HCT116 (cell line): Measurements from ENCODE around the gene FGF22. TPM values are rescaled to one million over a fixed set of nuclear protein-coding genes. Genes with fewer than 3 reads are reported as not detected.

Experiments used
- ATAC-seq: fragments of 200-7000 bp; cut with Tn5 transposase; 2 replicates; pipeline ENCODE4 v1.9.1; 2020; ENCODE audit warnings: mild to moderate bottlenecking, moderate library complexity
- BruUV-seq: library from RNA; stranded (reverse); fragments of 400-500 nt; replicated peaks from 2 replicates; lab custom pipeline; 2021; lab: Mats Ljungman, UMichigan
- CTCF ChIA-PET: fragments of 300-600 bp; sonication (Branson Sonifier 250); formaldehyde crosslinking; loops from one replicate; lab custom pipeline; 2021; ENCODE audit warnings: antibody characterized with exemption; lab: Charles Lee
- POLR2A ChIA-PET: fragments of 300-600, 350-600 bp; sonication (Branson Sonifier 250); formaldehyde crosslinking; loops from one replicate; lab custom pipeline; 2021; ENCODE audit warnings: antibody characterized with exemption; lab: Charles Lee
- RAD21 ChIA-PET, 2 experiments: fragments of 300-600 bp; sonication (Branson Sonifier 250); formaldehyde crosslinking; loops; one replicate each; lab custom pipeline; 2023; ENCODE audit warnings: low total read pairs in 2 of 2; ENCODE audit not compliant: uncharacterized antibody in 2 of 2, unreplicated experiment in 2 of 2, low non-redundant PET in 1 of 2; lab: Charles Lee
- DNase-seq: peaks from one replicate; pipeline ENCODE4 v3.0.0-alpha.2; 2010; ENCODE audit warnings: low read depth, low spot score
- H2AFZ ChIP-seq: fragments of 200-600 bp; shearing (Covaris generic), sonication (generic); 2 replicates; pipeline ENCODE4 v1.6.1; 2017; ENCODE audit warnings: low read depth, mixed run types, mixed read lengths, antibody characterized with exemption, low read length; ENCODE audit not compliant: poor library complexity, severe bottlenecking
- H3K27ac ChIP-seq: 2 replicates; pipeline ENCODE4 v1.5.1; 2012; ENCODE audit warnings: low read depth, low read length
- H3K27me3 ChIP-seq: fragments of 200-600 bp; sonication (generic); 2 replicates; pipeline ENCODE4 v1.6.1; 2016; ENCODE audit warnings: mixed run types, low read length, mixed read lengths; ENCODE audit not compliant: insufficient read depth
- H3K36me3 ChIP-seq, 2 experiments: fragments of 200-500 bp in 1 of 2; fragments of 200-600 bp in 1 of 2; sonication (Bioruptor generic) in 1 of 2; sonication (generic) in 1 of 2; 2 replicates each; pipeline versions ENCODE4 v1.5.1 to v1.6.1; 2014 to 2016; ENCODE audit warnings: low read length in 2 of 2, inconsistent platforms in 1 of 2, mixed read lengths in 1 of 2, mixed run types in 1 of 2; ENCODE audit not compliant: insufficient read depth in 2 of 2, control insufficient read depth in 1 of 2
- H3K4me1 ChIP-seq, 2 experiments: fragments of 200-600 bp in 1 of 2; sonication (generic) in 1 of 2; 2 replicates each; pipeline versions ENCODE4 v1.5.1 to v1.6.1; 2012 to 2017; ENCODE audit warnings: low read length in 2 of 2, inconsistent platforms in 1 of 2, mild to moderate bottlenecking in 1 of 2, mixed read lengths in 1 of 2, mixed run types in 1 of 2, moderate library complexity in 1 of 2; ENCODE audit not compliant: insufficient read depth in 2 of 2, control insufficient read depth in 1 of 2
- H3K4me2 ChIP-seq: fragments of 200-600 bp; sonication (generic); 2 replicates; pipeline ENCODE4 v1.6.1; 2017; ENCODE audit warnings: mixed run types, low read length, mixed read lengths
- H3K4me3 ChIP-seq, 2 experiments: fragments of 200-600 bp in 1 of 2; sonication (generic) in 1 of 2; replicated peaks in 1 of 2; 2 replicates each; pipeline ENCODE4 v1.5.1; 2011 to 2016; ENCODE audit warnings: low read length in 2 of 2, control low read depth in 1 of 2, low read depth in 1 of 2, mild to moderate bottlenecking in 1 of 2, mixed read lengths in 1 of 2, mixed run types in 1 of 2
- H3K79me2 ChIP-seq: fragments of 200-600 bp; sonication (generic); 2 replicates; pipeline ENCODE4 v1.6.1; 2017; ENCODE audit warnings: mild to moderate bottlenecking, mixed run types, low read length, moderate library complexity, mixed read lengths; ENCODE audit not compliant: insufficient read depth
- H3K9ac ChIP-seq: fragments of 200-600 bp; sonication (generic); 2 replicates; pipeline ENCODE4 v1.6.1; 2016; ENCODE audit warnings: low read length, mixed read lengths
- H3K9me2 ChIP-seq: fragments of 200-600 bp; sonication (generic), shearing (Covaris generic); 2 replicates; pipeline ENCODE4 v1.6.1; 2017; ENCODE audit warnings: mixed run types, mild to moderate bottlenecking, moderate library complexity; ENCODE audit not compliant: insufficient read depth
- H3K9me3 ChIP-seq, 2 experiments: fragments of 200-500 bp in 1 of 2; fragments of 200-600 bp in 1 of 2; sonication (Bioruptor generic) in 1 of 2; sonication (generic) in 1 of 2; 2 replicates each; pipeline ENCODE4 v1.6.1; 2014 to 2017; ENCODE audit warnings: low read length in 2 of 2, mixed read lengths in 2 of 2, inconsistent platforms in 1 of 2, low read depth in 1 of 2, mild to moderate bottlenecking in 1 of 2, mixed run types in 1 of 2, moderate library complexity in 1 of 2; ENCODE audit not compliant: control insufficient read depth in 1 of 2, insufficient read depth in 1 of 2
- H4K20me1 ChIP-seq: fragments of 200-600 bp; sonication (generic), shearing (Covaris generic); 2 replicates; pipeline ENCODE4 v1.6.1; 2017; ENCODE audit warnings: mixed run types, mild to moderate bottlenecking, moderate library complexity; ENCODE audit not compliant: insufficient read depth
- ATF3 ChIP-seq: IDR thresholded peaks from 2 replicates; pipeline ENCODE4 v1.6.1; 2012
- ELF1 ChIP-seq: IDR thresholded peaks from 2 replicates; pipeline ENCODE4 v1.6.1; 2012; ENCODE audit warnings: low read depth, borderline replicate concordance
- EZH2 ChIP-seq: fragments of 200-600 bp; sonication (generic); IDR thresholded peaks from 2 replicates; pipeline ENCODE4 v1.6.1; 2017; ENCODE audit warnings: antibody characterized with exemption, mixed run types
- FOSL1 ChIP-seq: IDR thresholded peaks from 2 replicates; pipeline ENCODE4 v1.6.1; 2012; ENCODE audit warnings: low read depth
- POLR2A ChIP-seq: IDR thresholded peaks from 2 replicates; pipeline ENCODE4 v1.7.0; 2011; ENCODE audit warnings: borderline replicate concordance; ENCODE audit not compliant: insufficient read depth, insufficient read length; ENCODE audit errors: extremely low read depth
- RAD21 ChIP-seq: IDR thresholded peaks from 2 replicates; pipeline ENCODE4 v1.6.1; 2012; ENCODE audit warnings: low read depth, mild to moderate bottlenecking
- SIN3A ChIP-seq: IDR thresholded peaks from 2 replicates; pipeline ENCODE4 v1.6.1; 2012; ENCODE audit warnings: low read depth
- SP1 ChIP-seq: IDR thresholded peaks from 2 replicates; pipeline ENCODE4 v1.6.1; 2012; ENCODE audit warnings: low read depth
- SRF ChIP-seq: IDR thresholded peaks from 2 replicates; pipeline ENCODE4 v1.6.1; 2012; ENCODE audit warnings: low read depth
- ZNF274 ChIP-seq: fragments of 200-500 bp; sonication (Bioruptor generic); IDR thresholded peaks from 2 replicates; pipeline ENCODE4 v1.6.1; 2014; ENCODE audit warnings: mild to moderate bottlenecking, low read depth, low read length, inconsistent platforms
- intact Hi-C: fragments of 100-400 bp; cut with micrococcal nuclease; formaldehyde crosslinking; loops from 2 replicates; pipeline ENCODE4 v1.10.0; 2022
- total RNA-seq: library from RNA; stranded (reverse); gene quantifications from one replicate; pipeline ENCODE4 v1.2.1, GENCODE V29; 2021; ENCODE audit not compliant: unreplicated experiment
- TF ChIP-seq, protein P1 (sequence below), 3 experiments: fragments of 200-600 bp in 1 of 3; sonication (generic) in 1 of 3; IDR thresholded peaks in 2 of 3; conservative IDR thresholded peaks in 1 of 3; 2 replicates each; pipeline ENCODE4 v1.5.1; 2012 to 2017; ENCODE audit warnings: low read depth in 2 of 3, low read length in 2 of 3, antibody characterized with exemption in 1 of 3, borderline replicate concordance in 1 of 3, control low read depth in 1 of 3, mild to moderate bottlenecking in 1 of 3, mixed read lengths in 1 of 3, mixed run types in 1 of 3, moderate library complexity in 1 of 3; ENCODE audit not compliant: insufficient read depth in 1 of 3
- TF ChIP-seq, protein P2 (sequence below): IDR thresholded peaks from 2 replicates; pipeline ENCODE4 v1.6.1; 2012; ENCODE audit warnings: low read depth

The FGF22 gene
- total RNA-seq, 1 experiment from 2014 or later: 1.5 TPM

DNA sequence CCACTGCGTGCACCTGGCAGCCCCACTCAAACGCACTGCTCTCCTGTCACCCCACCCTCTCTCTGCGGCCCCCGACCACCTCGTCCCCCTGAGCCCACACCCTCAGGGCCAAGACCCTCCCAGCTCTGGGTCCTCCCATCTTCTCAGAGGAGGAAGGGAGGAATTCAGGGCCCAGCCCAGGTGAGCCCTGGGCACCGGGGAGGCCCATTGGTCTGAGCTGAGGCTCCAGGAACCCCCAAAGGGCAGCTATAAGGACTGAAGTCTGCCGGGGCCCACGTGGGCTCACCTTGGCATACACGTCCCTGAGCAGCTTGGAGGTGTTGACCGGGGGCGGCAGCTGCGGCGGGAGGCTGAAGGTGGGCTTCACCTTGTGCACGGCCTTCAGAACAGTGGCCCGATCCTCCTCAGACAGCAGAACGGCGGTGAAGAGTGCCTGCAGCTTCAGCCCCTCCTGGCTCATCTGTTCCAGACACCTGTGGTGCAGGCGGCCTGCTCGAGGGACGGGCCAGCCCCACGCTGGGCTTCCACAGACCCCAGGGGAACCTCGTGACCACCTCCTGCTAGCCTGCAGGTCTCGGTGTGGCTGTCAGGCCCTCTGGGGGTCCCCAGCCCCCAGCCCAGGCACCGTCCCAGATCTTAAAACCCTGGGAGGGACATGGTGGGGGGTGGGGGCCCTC is 15.1 kb upstream of the FGF22 start (continued):
- TF ChIP-seq, protein P1, sequence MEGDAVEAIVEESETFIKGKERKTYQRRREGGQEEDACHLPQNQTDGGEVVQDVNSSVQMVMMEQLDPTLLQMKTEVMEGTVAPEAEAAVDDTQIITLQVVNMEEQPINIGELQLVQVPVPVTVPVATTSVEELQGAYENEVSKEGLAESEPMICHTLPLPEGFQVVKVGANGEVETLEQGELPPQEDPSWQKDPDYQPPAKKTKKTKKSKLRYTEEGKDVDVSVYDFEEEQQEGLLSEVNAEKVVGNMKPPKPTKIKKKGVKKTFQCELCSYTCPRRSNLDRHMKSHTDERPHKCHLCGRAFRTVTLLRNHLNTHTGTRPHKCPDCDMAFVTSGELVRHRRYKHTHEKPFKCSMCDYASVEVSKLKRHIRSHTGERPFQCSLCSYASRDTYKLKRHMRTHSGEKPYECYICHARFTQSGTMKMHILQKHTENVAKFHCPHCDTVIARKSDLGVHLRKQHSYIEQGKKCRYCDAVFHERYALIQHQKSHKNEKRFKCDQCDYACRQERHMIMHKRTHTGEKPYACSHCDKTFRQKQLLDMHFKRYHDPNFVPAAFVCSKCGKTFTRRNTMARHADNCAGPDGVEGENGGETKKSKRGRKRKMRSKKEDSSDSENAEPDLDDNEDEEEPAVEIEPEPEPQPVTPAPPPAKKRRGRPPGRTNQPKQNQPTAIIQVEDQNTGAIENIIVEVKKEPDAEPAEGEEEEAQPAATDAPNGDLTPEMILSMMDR (IDR thresholded peaks at IDR 0.05 in 2 of 3, conservative IDR thresholded peaks at IDR 0.05 in 1 of 3; ENCODE audit: borderline replicate concordance in 1 of 3, insufficient read depth in 1 of 3, low read depth in 2 of 3, low read length in 2 of 3): no peak

DNA sequence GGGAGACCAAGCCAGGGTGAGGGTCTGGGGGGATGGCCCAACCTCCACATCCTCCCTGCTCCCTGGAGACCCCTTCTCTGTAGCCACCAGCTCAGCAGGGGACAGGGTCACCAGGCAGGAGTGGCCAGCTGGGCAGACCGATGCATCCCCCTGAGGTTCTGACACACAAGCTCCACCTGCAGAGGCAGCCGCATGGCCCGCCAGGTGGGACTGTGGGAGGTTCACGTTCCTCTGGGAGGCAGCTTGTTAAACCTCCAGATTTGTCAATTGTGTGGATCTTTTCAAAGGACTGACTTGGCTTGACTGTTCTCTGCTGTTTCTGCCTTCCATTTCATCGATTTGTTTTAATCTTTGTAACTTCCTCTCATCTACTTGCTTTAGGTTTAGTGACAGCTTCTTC is 14.4 kb upstream of the FGF22 start:
- H3K9me2 ChIP-seq: no peaks in the 10 kb centered on the region

More for the DNA sequence above, 14.4 kb upstream of the FGF22 start:
- no peaks in the 10 kb centered on the region for H3K9me3 ChIP-seq
- H4K20me1 ChIP-seq: no peaks in the 10 kb centered on the region
- no peak overlapping the region; the same call in 1 of the 2 replicates for H3K27ac ChIP-seq
- ATAC-seq: no peak
- no peaks in the 10 kb centered on the region for H3K27me3 ChIP-seq
- H3K36me3 ChIP-seq: peaks cover 7 to 53% of the 10 kb centered on the region in 2 experiments
- intact Hi-C loops: no loop called here
- POLR2A ChIA-PET: no interaction called here
- peaks cover 4 to 21% of the 10 kb centered on the region in 2 experiments; a peak in 3 of 4 replicates for H3K4me1 ChIP-seq
- CTCF ChIA-PET: no interaction called here
- no peak overlapping the region for H3K4me2 ChIP-seq
- H2AFZ ChIP-seq: no peak overlapping the region
- no TSS peak for BruUV-seq
- RAD21 ChIA-PET: no interaction called here
- no peak overlapping the region for H3K9ac ChIP-seq
- TF ChIP-seq ELF1: no peak
- no peak for TF ChIP-seq SRF
- no peak for TF ChIP-seq EZH2
- TF ChIP-seq ZNF274: no peak
- TF ChIP-seq, protein P1 (IDR thresholded peaks at IDR 0.05 in 2 of 3, conservative IDR thresholded peaks at IDR 0.05 in 1 of 3; ENCODE audit: borderline replicate concordance in 1 of 3, insufficient read depth in 1 of 3, low read depth in 2 of 3, low read length in 2 of 3): no peak
- no peak for TF ChIP-seq SIN3A
- no peak for TF ChIP-seq ATF3
- TF ChIP-seq FOSL1: no peak
- TF ChIP-seq, protein P2, sequence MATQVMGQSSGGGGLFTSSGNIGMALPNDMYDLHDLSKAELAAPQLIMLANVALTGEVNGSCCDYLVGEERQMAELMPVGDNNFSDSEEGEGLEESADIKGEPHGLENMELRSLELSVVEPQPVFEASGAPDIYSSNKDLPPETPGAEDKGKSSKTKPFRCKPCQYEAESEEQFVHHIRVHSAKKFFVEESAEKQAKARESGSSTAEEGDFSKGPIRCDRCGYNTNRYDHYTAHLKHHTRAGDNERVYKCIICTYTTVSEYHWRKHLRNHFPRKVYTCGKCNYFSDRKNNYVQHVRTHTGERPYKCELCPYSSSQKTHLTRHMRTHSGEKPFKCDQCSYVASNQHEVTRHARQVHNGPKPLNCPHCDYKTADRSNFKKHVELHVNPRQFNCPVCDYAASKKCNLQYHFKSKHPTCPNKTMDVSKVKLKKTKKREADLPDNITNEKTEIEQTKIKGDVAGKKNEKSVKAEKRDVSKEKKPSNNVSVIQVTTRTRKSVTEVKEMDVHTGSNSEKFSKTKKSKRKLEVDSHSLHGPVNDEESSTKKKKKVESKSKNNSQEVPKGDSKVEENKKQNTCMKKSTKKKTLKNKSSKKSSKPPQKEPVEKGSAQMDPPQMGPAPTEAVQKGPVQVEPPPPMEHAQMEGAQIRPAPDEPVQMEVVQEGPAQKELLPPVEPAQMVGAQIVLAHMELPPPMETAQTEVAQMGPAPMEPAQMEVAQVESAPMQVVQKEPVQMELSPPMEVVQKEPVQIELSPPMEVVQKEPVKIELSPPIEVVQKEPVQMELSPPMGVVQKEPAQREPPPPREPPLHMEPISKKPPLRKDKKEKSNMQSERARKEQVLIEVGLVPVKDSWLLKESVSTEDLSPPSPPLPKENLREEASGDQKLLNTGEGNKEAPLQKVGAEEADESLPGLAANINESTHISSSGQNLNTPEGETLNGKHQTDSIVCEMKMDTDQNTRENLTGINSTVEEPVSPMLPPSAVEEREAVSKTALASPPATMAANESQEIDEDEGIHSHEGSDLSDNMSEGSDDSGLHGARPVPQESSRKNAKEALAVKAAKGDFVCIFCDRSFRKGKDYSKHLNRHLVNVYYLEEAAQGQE: no peak
- no peak for TF ChIP-seq RAD21
- no peak for TF ChIP-seq SP1
- no peak for TF ChIP-seq POLR2A
- TF ChIP-seq, all 23 proteins: peak for 0
- Histone ChIP-seq H3K79me2 (peaks cover 28% of the 10 kb centered on the region), H3K4me3 (no peak overlapping the region)
- no peak for DNase-seq
